Measurements from ENCODE around the gene LMLN.
"Not testable (repeated sequence)": the region's sequence is repeated elsewhere in the genome, so short reads cannot be mapped to it uniquely, and the experiment has no call there.

The LMLN gene

GRCh38 chr3:197955892-197956477 is 4.0 kb upstream of the LMLN start:
- no peak for FAIRE-seq

GRCh38 chr3:197956626-197956988 is 3.4 kb upstream of the LMLN start:
- DNase-seq (ENCODE audit: extremely low spot score, insufficient read length, low read depth) (no peak), FAIRE-seq (no peak)

More at GRCh38 chr3:197955892-197956477, 4.0 kb upstream of the LMLN start:
- no peak for DNase-seq (ENCODE audit: extremely low spot score, insufficient read length, low read depth)

GRCh38 chr3:197957790-197958133 is 2.3 kb upstream of the LMLN start:
- FAIRE-seq (no peak), DNase-seq (ENCODE audit: extremely low spot score, insufficient read length, low read depth) (no peak)

- DNase-seq (ENCODE audit: extremely low spot score, insufficient read length, low read depth) = no peak
- no peak for FAIRE-seq
Observed at GRCh38 chr3:197958346-197958745, 1.7 kb upstream of the LMLN start.

- FAIRE-seq; DNase-seq (ENCODE audit: extremely low spot score, insufficient read length, low read depth): not testable (repeated sequence)
Observed at GRCh38 chr3:197958848-197959247, 1.2 kb upstream of the LMLN start.

GRCh38 chr3:197959500-197959890 is 522 bp upstream of the LMLN start:
- DNase-seq (ENCODE audit: extremely low spot score, insufficient read length, low read depth) = no peak
- no peak for FAIRE-seq

GRCh38 chr3:197960694-197961581 is 921 bp downstream of the LMLN start:
- FAIRE-seq (no peak), DNase-seq (ENCODE audit: extremely low spot score, insufficient read length, low read depth) (no peak)

- DNase-seq (ENCODE audit: extremely low spot score, insufficient read length, low read depth) = no peak
- no peak for FAIRE-seq
Observed at GRCh38 chr3:197961582-197961945, 1.5 kb downstream of the LMLN start.

- FAIRE-seq = no peak
- DNase-seq (ENCODE audit: extremely low spot score, insufficient read length, low read depth) = no peak
Observed at GRCh38 chr3:197963019-197963637, 3.1 kb downstream of the LMLN start.

- not testable (repeated sequence) for DNase-seq (ENCODE audit: extremely low spot score, insufficient read length, low read depth); FAIRE-seq
Observed at GRCh38 chr3:197967337-197967989, 7.4 kb downstream of the LMLN start.

GRCh38 chr3:197970588-197970987 is 10.6 kb downstream of the LMLN start:
- DNase-seq (ENCODE audit: extremely low spot score, insufficient read length, low read depth) = no peak
- no peak for FAIRE-seq

GRCh38 chr3:197974016-197974415 is 14.0 kb downstream of the LMLN start:
- DNase-seq (ENCODE audit: extremely low spot score, insufficient read length, low read depth) = no peak
- FAIRE-seq = no peak

- DNase-seq (ENCODE audit: extremely low spot score, insufficient read length, low read depth) (no peak), FAIRE-seq (no peak)
Observed at GRCh38 chr3:197975311-197975710, 15.3 kb downstream of the LMLN start.

- no peak for FAIRE-seq
- DNase-seq (ENCODE audit: extremely low spot score, insufficient read length, low read depth) = no peak
Observed at GRCh38 chr3:197983076-197983475, 23.1 kb downstream of the LMLN start.

GRCh38 chr3:197989651-197990050 is 29.6 kb downstream of the LMLN start:
- DNase-seq (ENCODE audit: extremely low spot score, insufficient read length, low read depth) (no peak), FAIRE-seq (peak; percentile 21)

- FAIRE-seq = no peak
- DNase-seq (ENCODE audit: extremely low spot score, insufficient read length, low read depth) = no peak
Observed at GRCh38 chr3:197994736-197995135, 34.7 kb downstream of the LMLN start.

GRCh38 chr3:197996855-197997254 is 36.8 kb downstream of the LMLN start:
- no peak for DNase-seq (ENCODE audit: extremely low spot score, insufficient read length, low read depth)
- no peak for FAIRE-seq

GRCh38 chr3:197997936-197998335 is 37.9 kb downstream of the LMLN start:
- no peak for FAIRE-seq
- DNase-seq (ENCODE audit: extremely low spot score, insufficient read length, low read depth) = no peak

GRCh38 chr3:198017090-198017489 is 57.1 kb downstream of the LMLN start:
- no peak for FAIRE-seq

GRCh38 chr3:198018416-198018815 is 58.4 kb downstream of the LMLN start:
- DNase-seq (ENCODE audit: extremely low spot score, insufficient read length, low read depth) (no peak), FAIRE-seq (no peak)

More at GRCh38 chr3:198017090-198017489, 57.1 kb downstream of the LMLN start:
- no peak for DNase-seq (ENCODE audit: extremely low spot score, insufficient read length, low read depth)

GRCh38 chr3:198019115-198019514 is 59.1 kb downstream of the LMLN start:
- no peak for DNase-seq (ENCODE audit: extremely low spot score, insufficient read length, low read depth)
- no peak for FAIRE-seq
